Measurements from ENCODE around the gene RNU6-1. TPM values are rescaled to one million over a fixed set of nuclear protein-coding genes. Genes with fewer than 3 reads are reported as not detected.

Gene RNU6-1
- total RNA-seq, 1 donor from 2014 or later, result not detected

GRCh38 chr15:67835297-67836133 lies 4.3 kb downstream of the RNU6-1 start:
- DNase-seq (ENCODE audit: low spot score), result peak; percentile 68
- intact Hi-C loops (cut with DNase I), result loop anchor here (2.0 to 10.0 kb wide), 4 partner anchors 313 to 891 kb away; partner anchors contain the start of gene C15orf61

- peak; percentile 72 for DNase-seq (ENCODE audit: low spot score)
- intact Hi-C loops (cut with DNase I), result loop anchor here (5.0 to 10.0 kb wide), 3 partner anchors 312 to 890 kb away; partner anchors contain the start of gene C15orf61
Measured at GRCh38 chr15:67834581-67835296, 5.1 kb downstream of the RNU6-1 start.

GRCh38 chr15:67833710-67834511 lies 5.9 kb downstream of the RNU6-1 start:
- intact Hi-C loops (cut with DNase I), result loop anchor here (10.0 kb wide), 1 partner anchor 889 kb away; no protein-coding TSS in a partner anchor
- peak; percentile 71 for DNase-seq (ENCODE audit: low spot score)

- intact Hi-C loops (cut with DNase I), result loop anchor here (10.0 kb wide), 1 partner anchor 888 kb away; no protein-coding TSS in a partner anchor
- no peak for DNase-seq (ENCODE audit: low spot score)
Measured at GRCh38 chr15:67832897-67833709, 6.7 kb downstream of the RNU6-1 start.

GRCh38 chr15:67832031-67832551 lies 7.8 kb downstream of the RNU6-1 start:
- no peak for DNase-seq (ENCODE audit: low spot score)
- intact Hi-C loops (cut with DNase I), result loop anchor here (10.0 kb wide), 1 partner anchor 887 kb away; no protein-coding TSS in a partner anchor

GRCh38 chr15:67831363-67831762 lies 8.5 kb downstream of the RNU6-1 start:
- no peak for DNase-seq (ENCODE audit: low spot score)
- intact Hi-C loops (cut with DNase I), result loop anchor here (10.0 kb wide), 1 partner anchor 887 kb away; no protein-coding TSS in a partner anchor

- intact Hi-C loops (cut with DNase I), result loop anchor here (10.0 kb wide), 1 partner anchor 885 kb away; no protein-coding TSS in a partner anchor
- DNase-seq (ENCODE audit: low spot score), result no peak
Measured at GRCh38 chr15:67829647-67830504, 10.0 kb downstream of the RNU6-1 start.

GRCh38 chr15:67828969-67829646 lies 10.7 kb downstream of the RNU6-1 start:
- intact Hi-C loops (cut with DNase I), result no loop called here
- DNase-seq (ENCODE audit: low spot score), result no peak

- no peak for DNase-seq (ENCODE audit: low spot score)
- intact Hi-C loops (cut with DNase I), result no loop called here
Measured at GRCh38 chr15:67828278-67828968, 11.4 kb downstream of the RNU6-1 start.

GRCh38 chr15:67827562-67828277 lies 12.1 kb downstream of the RNU6-1 start:
- intact Hi-C loops (cut with DNase I), result no loop called here
- no peak for DNase-seq (ENCODE audit: low spot score)

- intact Hi-C loops (cut with DNase I), result no loop called here
- DNase-seq (ENCODE audit: low spot score), result no peak
Measured at GRCh38 chr15:67826717-67827561, 12.9 kb downstream of the RNU6-1 start.

GRCh38 chr15:67825881-67826716 lies 13.7 kb downstream of the RNU6-1 start:
- no peak for DNase-seq (ENCODE audit: low spot score)
- intact Hi-C loops (cut with DNase I), result no loop called here

GRCh38 chr15:67824976-67825880 lies 14.6 kb downstream of the RNU6-1 start, which contains the start of gene SKOR1:
TSS of gene SKOR1 (plus strand) at chr15:67825509. CDS start at chr15:67825603, 94 bp downstream.
- DNase-seq (ENCODE audit: low spot score), result no peak
- intact Hi-C loops (cut with DNase I), result no loop called here
